ENCODE measurements around the gene KRTAP4-8. TPM values are rescaled to one million over a fixed set of nuclear protein-coding genes. Genes with fewer than 3 reads are reported as not detected.
"Not testable (repeated sequence)": the region's sequence is repeated elsewhere in the genome, so short reads cannot be mapped to it uniquely, and the experiment has no call there.

Gene KRTAP4-8
- total RNA-seq, 1 experiment from 2014 or later = not detected

GRCh38 chr17:41141361-41141760 is 43.4 kb upstream of the KRTAP4-8 start (continued):
- TF ChIP-seq IRF1 (CRISPR knock-in tag; IDR thresholded peaks at IDR 0.05) (no peak), ZNF121 (CRISPR knock-in tag; IDR thresholded peaks at IDR 0.05) (no peak)

GRCh38 chr17:41140360-41141131 is 42.6 kb upstream of the KRTAP4-8 start, which contains the start of gene KRTAP4-6:
Gene KRTAP4-6 (minus strand): TSS chr17:41140544. CDS start chr17:41140487, 57 bp downstream.
- CTCF ChIA-PET = no interaction called here
- Mint-ChIP-seq H3K4me3 (no peak within 1 kb of the TSS), H3K27ac (no peak within 1 kb of the TSS), H3K9me3 (peaks cover 65% of the 10 kb centered on the region), H3K4me1 (no peaks in the 10 kb centered on the region), H3K36me3 (peaks cover 30% of the 10 kb centered on the region), H3K27me3 (ENCODE audit: low read depth) (peaks cover 5% of the 10 kb centered on the region)
- DNase-seq (ENCODE audit: low spot score) (no peak), ATAC-seq (no peak)
- POLR2A ChIA-PET = no interaction called here
- TF ChIP-seq FOXJ3 (CRISPR knock-in tag; IDR thresholded peaks at IDR 0.05; ENCODE audit: borderline replicate concordance) (no peak), NR2C2 (CRISPR knock-in tag; IDR thresholded peaks at IDR 0.05) (no peak), TCF7 (CRISPR knock-in tag; IDR thresholded peaks at IDR 0.05; ENCODE audit: low read depth) (no peak), CDX4 (CRISPR knock-in tag; IDR thresholded peaks at IDR 0.05; ENCODE audit: borderline replicate concordance) (no peak)

GRCh38 chr17:41139865-41140264 is 41.9 kb upstream of the KRTAP4-8 start:
- POLR2A ChIA-PET; ATAC-seq; CTCF ChIA-PET; H3K27me3 Mint-ChIP-seq (ENCODE audit: low read depth); H3K4me1 Mint-ChIP-seq; H3K4me3 Mint-ChIP-seq; H3K27ac Mint-ChIP-seq; DNase-seq (ENCODE audit: low spot score): not testable (repeated sequence)
- Mint-ChIP-seq H3K36me3 (peaks cover 28% of the 10 kb centered on the region), H3K9me3 (peaks cover 61% of the 10 kb centered on the region)

- Mint-ChIP-seq H3K9me3 (peaks cover 15% of the 10 kb centered on the region), H3K27ac (no peak overlapping the region), H3K27me3 (ENCODE audit: low read depth) (no peaks in the 10 kb centered on the region), H3K36me3 (no peaks in the 10 kb centered on the region), H3K4me3 (no peak overlapping the region), H3K4me1 (no peaks in the 10 kb centered on the region)
- ATAC-seq (no peak), DNase-seq (ENCODE audit: low spot score) (no peak)
- CTCF ChIA-PET = no interaction called here
- POLR2A ChIA-PET = no interaction called here
- TF ChIP-seq MLX (CRISPR knock-in tag; IDR thresholded peaks at IDR 0.05) (no peak), ZNF396 (CRISPR knock-in tag; IDR thresholded peaks at IDR 0.05; ENCODE audit: borderline replicate concordance) (no peak), SMAD4 (CRISPR knock-in tag; IDR thresholded peaks at IDR 0.05) (no peak), NFE2L1 (CRISPR knock-in tag; IDR thresholded peaks at IDR 0.05) (no peak), MAX (CRISPR knock-in tag; IDR thresholded peaks at IDR 0.05) (no peak), ZNF263 (CRISPR knock-in tag; IDR thresholded peaks at IDR 0.05; ENCODE audit: low read depth) (no peak), RORB (CRISPR knock-in tag; IDR thresholded peaks at IDR 0.05) (no peak), NR3C1 (CRISPR knock-in tag; conservative IDR thresholded peaks at IDR 0.05; ENCODE audit: low read depth) (no peak), HMGXB4 (CRISPR knock-in tag; IDR thresholded peaks at IDR 0.05) (no peak), HMGA2 (CRISPR knock-in tag; IDR thresholded peaks at IDR 0.05) (no peak), CDX4 (CRISPR knock-in tag; IDR thresholded peaks at IDR 0.05; ENCODE audit: borderline replicate concordance) (no peak), ZNF425 (CRISPR knock-in tag; conservative IDR thresholded peaks at IDR 0.05) (no peak)
Measured at GRCh38 chr17:41133880-41134735, 36.2 kb upstream of the KRTAP4-8 start.
